Fibroblast of mammary gland (primary cell): ENCODE measurements around the gene EIF1AD.

Experiments used
- DNase-seq: peaks from one replicate; pipeline ENCODE4 v3.0.0-alpha.2; 2010; ENCODE audit warnings: low read depth
- H3K4me3 ChIP-seq: 2 replicates; pipeline ENCODE4 v1.5.1; 2011; ENCODE audit warnings: low read depth, mild to moderate bottlenecking, low read length, moderate library complexity; ENCODE audit not compliant: control insufficient read depth
- TF ChIP-seq, protein P1 (sequence below): conservative IDR thresholded peaks from 2 replicates; pipeline ENCODE4 v1.5.1; 2011; ENCODE audit warnings: low read depth, low read length, inconsistent platforms; ENCODE audit not compliant: control insufficient read depth, insufficient read depth

EIF1AD gene

DNA sequence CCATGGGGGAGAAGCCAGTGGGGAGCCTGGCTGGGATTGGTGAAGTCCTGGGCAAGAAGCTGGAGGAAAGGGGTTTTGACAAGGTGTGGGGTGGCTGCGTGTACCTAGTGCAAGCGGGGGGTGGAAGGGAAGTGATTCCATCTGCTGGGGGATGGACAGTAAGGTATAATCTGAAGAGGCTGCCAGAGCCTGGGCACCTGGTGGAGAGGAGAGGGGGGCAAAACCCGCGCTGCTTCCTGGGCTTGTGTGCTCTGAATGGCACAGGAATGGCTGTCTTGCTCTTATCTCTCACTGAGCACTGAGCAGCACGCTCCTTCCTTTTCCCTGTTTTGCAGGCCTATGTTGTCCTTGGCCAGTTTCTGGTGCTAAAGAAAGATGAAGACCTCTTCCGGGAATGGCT, 1.3 kb upstream of the EIF1AD start:
- H3K4me3 ChIP-seq, result peak overlapping the region; percentile 100
- TF ChIP-seq, protein P1, sequence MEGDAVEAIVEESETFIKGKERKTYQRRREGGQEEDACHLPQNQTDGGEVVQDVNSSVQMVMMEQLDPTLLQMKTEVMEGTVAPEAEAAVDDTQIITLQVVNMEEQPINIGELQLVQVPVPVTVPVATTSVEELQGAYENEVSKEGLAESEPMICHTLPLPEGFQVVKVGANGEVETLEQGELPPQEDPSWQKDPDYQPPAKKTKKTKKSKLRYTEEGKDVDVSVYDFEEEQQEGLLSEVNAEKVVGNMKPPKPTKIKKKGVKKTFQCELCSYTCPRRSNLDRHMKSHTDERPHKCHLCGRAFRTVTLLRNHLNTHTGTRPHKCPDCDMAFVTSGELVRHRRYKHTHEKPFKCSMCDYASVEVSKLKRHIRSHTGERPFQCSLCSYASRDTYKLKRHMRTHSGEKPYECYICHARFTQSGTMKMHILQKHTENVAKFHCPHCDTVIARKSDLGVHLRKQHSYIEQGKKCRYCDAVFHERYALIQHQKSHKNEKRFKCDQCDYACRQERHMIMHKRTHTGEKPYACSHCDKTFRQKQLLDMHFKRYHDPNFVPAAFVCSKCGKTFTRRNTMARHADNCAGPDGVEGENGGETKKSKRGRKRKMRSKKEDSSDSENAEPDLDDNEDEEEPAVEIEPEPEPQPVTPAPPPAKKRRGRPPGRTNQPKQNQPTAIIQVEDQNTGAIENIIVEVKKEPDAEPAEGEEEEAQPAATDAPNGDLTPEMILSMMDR, result no peak
- no peak for DNase-seq

DNA sequence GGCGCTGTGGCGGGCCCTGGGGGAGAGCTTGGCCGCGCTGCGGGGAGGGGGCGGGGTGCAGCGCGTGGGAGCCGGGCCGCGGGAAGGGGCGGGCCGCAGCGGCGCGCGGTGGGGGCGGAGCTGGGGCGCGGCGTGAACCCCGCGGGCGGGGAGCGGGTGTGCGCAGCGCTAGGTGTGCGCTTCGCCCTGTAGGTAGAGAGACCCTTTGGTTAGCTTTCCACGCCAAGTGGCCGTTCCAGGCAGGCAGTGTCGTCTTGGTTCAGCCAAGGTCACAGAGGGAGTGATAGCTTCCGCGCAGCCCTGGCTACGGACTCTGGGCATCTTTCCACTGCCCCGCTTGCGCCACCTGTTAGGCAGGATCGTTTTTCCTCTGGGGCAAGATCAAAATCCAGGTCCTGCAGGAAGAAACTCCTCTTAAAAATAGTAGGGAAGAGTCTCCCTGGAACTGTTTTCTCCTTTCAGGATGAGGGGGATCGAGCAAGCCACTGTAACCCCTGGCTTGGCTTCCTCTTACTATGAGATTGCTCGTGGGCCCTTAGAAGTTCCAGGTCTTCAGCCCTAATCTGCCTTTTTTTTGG, 780 bp upstream of the EIF1AD start:
- H3K4me3 ChIP-seq, result peak overlapping the region; percentile 100
- peak; percentile 51 for DNase-seq
- TF ChIP-seq, protein P1, result peak; percentile 5

DNA sequence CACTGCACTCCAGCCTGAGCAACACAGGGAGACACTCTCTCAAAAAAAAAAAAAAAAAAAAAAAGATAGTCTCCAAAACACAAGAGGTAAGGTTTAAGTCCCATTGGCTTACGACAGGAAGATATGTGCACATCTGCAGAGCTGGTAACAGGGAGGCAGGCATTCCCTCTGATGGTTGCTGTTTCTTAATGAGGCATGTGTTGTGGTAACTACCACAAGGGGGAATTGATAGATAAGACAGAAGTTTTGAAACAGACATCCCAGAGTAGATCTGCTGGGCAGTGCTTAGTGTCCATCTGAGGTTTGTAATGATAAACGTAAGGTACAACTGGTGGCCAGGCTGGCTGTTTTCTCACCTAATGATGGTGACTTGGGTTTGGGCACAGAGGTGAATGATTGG, 4.7 kb downstream of the EIF1AD start:
- TF ChIP-seq, protein P1, result no peak
- no peak overlapping the region for H3K4me3 ChIP-seq
- DNase-seq, result no peak

DNA sequence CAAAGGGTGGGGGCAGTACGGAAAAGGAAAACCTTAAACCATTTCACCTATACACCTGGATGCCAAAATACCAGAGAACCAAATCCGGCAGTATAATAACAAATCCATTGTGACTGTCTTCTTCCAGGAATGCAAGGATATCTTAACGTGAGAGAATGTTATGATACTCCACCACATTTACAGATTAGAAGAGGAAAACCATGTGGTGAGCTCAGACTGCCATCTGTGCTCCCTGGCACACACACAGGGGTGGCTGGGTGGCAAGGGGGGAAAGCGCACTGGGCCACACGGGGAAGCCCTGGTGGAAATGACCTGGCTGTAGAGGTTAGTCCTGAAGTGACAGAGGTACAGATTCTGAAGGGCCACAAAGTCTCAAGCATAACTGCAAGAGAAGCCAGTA, 9.9 kb downstream of the EIF1AD start:
- TF ChIP-seq, protein P1, result no peak
- no peak for DNase-seq
- no peak overlapping the region for H3K4me3 ChIP-seq

DNA sequence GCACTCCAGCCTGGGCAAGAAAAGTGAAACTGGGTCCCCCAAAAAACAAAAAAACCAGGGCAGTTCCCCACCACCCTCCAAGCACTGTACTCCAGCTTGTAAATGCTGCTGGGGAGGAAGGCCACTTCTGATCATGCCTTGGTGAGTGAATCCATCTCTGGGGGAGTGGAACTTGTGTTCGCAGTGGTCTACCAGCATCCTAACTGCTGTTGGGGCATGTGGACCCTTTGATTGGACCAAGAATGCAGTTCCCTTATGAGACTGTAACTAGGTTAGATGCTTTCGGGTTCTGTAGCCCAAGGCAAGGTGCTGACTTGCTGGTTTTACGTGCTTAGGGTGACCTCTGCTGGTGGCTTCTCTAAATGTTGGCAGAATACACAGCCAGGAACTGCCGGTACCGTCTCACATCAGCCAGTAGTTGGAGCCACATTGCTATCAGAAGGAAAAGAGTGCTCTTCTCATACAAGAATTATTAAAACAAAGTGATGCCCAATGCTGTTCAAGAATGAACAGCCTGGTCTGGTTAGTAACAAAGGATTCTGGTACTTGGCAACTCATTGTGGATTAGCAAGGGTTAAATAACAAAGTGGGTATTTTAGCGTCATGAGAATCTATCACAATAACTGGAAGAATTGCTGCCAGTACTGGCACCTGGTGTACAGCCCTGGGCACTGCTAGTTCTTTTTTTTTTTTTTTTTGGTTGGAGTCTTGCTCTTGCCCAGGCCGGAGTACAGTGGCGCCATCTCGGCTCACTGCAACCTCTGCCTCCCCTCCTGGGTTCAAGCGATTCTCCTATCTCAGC, 13.0 kb downstream of the EIF1AD start:
- TF ChIP-seq, protein P1, result peak; percentile 97
- DNase-seq, result peak; percentile 96
- H3K4me3 ChIP-seq, result no peak overlapping the region

DNA sequence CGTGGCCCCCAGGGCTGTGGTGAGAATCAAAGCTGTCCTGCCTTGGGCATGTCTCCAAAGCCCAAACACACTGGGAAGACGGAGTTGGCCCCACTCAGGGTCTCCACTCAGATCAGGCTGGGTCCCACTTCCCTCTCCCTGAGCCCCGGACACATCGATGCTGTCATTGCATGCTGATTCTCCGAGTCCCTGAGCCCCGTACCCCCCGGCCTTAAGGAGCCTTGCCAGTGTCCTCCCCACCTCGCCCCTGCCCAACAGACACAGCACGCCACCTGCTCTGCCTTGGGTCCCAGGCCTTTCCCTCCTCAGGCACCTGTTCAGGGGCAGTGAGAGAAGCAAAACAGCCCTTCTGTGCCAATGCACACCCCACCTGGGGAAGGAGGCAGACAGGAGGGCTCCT, 14.6 kb downstream of the EIF1AD start:
- no peak overlapping the region for H3K4me3 ChIP-seq
- TF ChIP-seq, protein P1, result no peak
- no peak for DNase-seq
